HepG2 (cell line): ENCODE measurements around the gene GNAT2. TPM values are rescaled to one million over a fixed set of nuclear protein-coding genes. Genes with fewer than 3 reads are reported as not detected.

Source experiments
- KLF12 ChIP-seq: sonication (generic); formaldehyde crosslinking; IDR thresholded peaks from 2 replicates; pipeline ENCODE4 v1.4.0; 2020; ENCODE audit warnings: missing genetic modification reagents, borderline replicate concordance
- KLF16 ChIP-seq, 2 experiments: sonication (generic) in 1 of 2; formaldehyde crosslinking in 1 of 2; IDR thresholded peaks; 2 replicates each; pipeline versions ENCODE4 v1.6.1 to v1.8.0; 2016 to 2023; ENCODE audit warnings: missing genetic modification reagents in 2 of 2, missing compliant biosample characterization in 1 of 2
- MLXIP ChIP-seq: sonication (generic); formaldehyde crosslinking; IDR thresholded peaks from 2 replicates; pipeline ENCODE4 v1.9.0; 2021; ENCODE audit warnings: missing genetic modification reagents, borderline replicate concordance
- RAD51 ChIP-seq: fragments of 450-650 bp; IDR thresholded peaks from 2 replicates; pipeline ENCODE4 v1.6.1; 2016; ENCODE audit warnings: borderline replicate concordance
- SMC3 ChIP-seq: IDR thresholded peaks from 2 replicates; pipeline ENCODE4 v1.6.1; 2011; ENCODE audit warnings: low read length, improper control_type of control experiment
- TARDBP ChIP-seq: sonication (generic); formaldehyde crosslinking; IDR thresholded peaks from 2 replicates; pipeline ENCODE4 v1.8.0; 2022; ENCODE audit warnings: mild to moderate bottlenecking, missing genetic modification reagents
- TFAP4 ChIP-seq: sonication (generic); IDR thresholded peaks from 2 replicates; pipeline ENCODE4 v1.6.1; 2016; ENCODE audit warnings: low read depth, borderline replicate concordance
- U2AF1 ChIP-seq: fragments of 200-400 bp; formaldehyde crosslinking; optimal IDR thresholded peaks from 2 replicates; pipeline ENCODE3; 2017; ENCODE audit warnings: mild to moderate bottlenecking, low read depth, low read length
- ZNF639 ChIP-seq: conservative IDR thresholded peaks from 2 replicates; pipeline ENCODE4 v1.6.1; 2018; ENCODE audit warnings: missing genetic modification reagents
- ZNF646 ChIP-seq: sonication (generic); formaldehyde crosslinking; IDR thresholded peaks from 2 replicates; pipeline ENCODE4 v1.9.0; 2021; ENCODE audit warnings: mild to moderate bottlenecking, missing genetic modification reagents
- ZNF768 ChIP-seq: sonication (generic); formaldehyde crosslinking; IDR thresholded peaks from 2 replicates; pipeline ENCODE4 v1.4.0; 2020; ENCODE audit warnings: missing genetic modification reagents
- ZNF782 ChIP-seq: sonication (generic); formaldehyde crosslinking; IDR thresholded peaks from 2 replicates; pipeline ENCODE4 v1.4.0; 2020; ENCODE audit warnings: missing genetic modification reagents, mild to moderate bottlenecking, borderline replicate concordance
- polyA plus RNA-seq, 8 experiments: library from polyadenylated mRNA; depleted of rRNA in 3 of 8; stranded (reverse) in 7 of 8; unstranded in 1 of 8; fragments of >200 nt; fragmentation: Illumina TruSeq in 4 of 8; extraction: Trizol in 4 of 8; gene quantifications; 2 replicates each; pipeline versions ENCODE4 v1.2.1 to v1.2.3, GENCODE V29; 2011 to 2016; ENCODE audit warnings: low read depth in 4 of 8, missing spikeins in 1 of 8, mixed read lengths in 1 of 8; ENCODE audit not compliant: insufficient read depth in 1 of 8
- total RNA-seq, 5 experiments: library from RNA; depleted of rRNA; stranded (reverse); fragments of >200 nt; fragmentation: Illumina TruSeq; extraction: Trizol; gene quantifications; 2 replicates each; pipeline ENCODE4 v1.2.3, GENCODE V29; 2016; ENCODE audit warnings: low read depth in 1 of 5

GNAT2 gene
- total and polyA plus RNA-seq, 2 of the 13 experiments (the other 11 are each of a cell fraction or from before 2014, with no cell fraction given), result 0.08 to 0.20 TPM

GRCh38 chr1:109655615-109656519 lies 36.5 kb upstream of the GNAT2 start, which contains the start of gene GSTM4 (continued):
- TF ChIP-seq ZNF646 (CRISPR knock-in tag), result peak; percentile 55; the same call in 1 of the 2 replicates
- peak; percentile 42; the same call in 1 of the 2 replicates for TF ChIP-seq ZNF768 (CRISPR knock-in tag)
- TF ChIP-seq SMC3, result no peak
- TF ChIP-seq TFAP4, result peak; percentile 70; the same call in 1 of the 2 replicates
- peak in 1 of 2 experiments; percentile 78; a peak in 2 of 4 replicates for TF ChIP-seq KLF16 (CRISPR knock-in tag; IDR thresholded peaks at IDR 0.05)
- TF ChIP-seq TARDBP (CRISPR knock-in tag), result peak; percentile 76; the same call in 1 of the 2 replicates
- TF ChIP-seq ZNF782 (CRISPR knock-in tag), result peak; percentile 70; the same call in 1 of the 2 replicates
- no peak for TF ChIP-seq RAD51
- no peak for TF ChIP-seq U2AF1
- TF ChIP-seq MLXIP (CRISPR knock-in tag), result no peak
- peak; percentile 75 for TF ChIP-seq ZNF639 (CRISPR knock-in tag)
- peak; percentile 73 for TF ChIP-seq KLF12
